ENCODE results near the gene ORM1.

GRCh38 chr9:114300153-114300845 lies 22.6 kb upstream of the ORM1 start:
- TF ChIP-seq CTCF (IDR thresholded peaks at IDR 0.05) (no peak), POLR2A (IDR thresholded peaks at IDR 0.05) (no peak), EP300 (IDR thresholded peaks at IDR 0.05) (no peak)
